WTC11 (cell line): ENCODE data around the gene ZC3H12C. TPM values are rescaled to one million over a fixed set of nuclear protein-coding genes. Genes with fewer than 3 reads are reported as not detected.

ENCODE experiments used
- ATAC-seq: fragments of 200-7000 bp; cut with Tn5 transposase; 2 replicates; pipeline ENCODE4 v1.10.0; 2021; ENCODE audit warnings: mild to moderate bottlenecking, moderate library complexity
- CTCF ChIA-PET: fragments of 300-600 bp; sonication (Branson Sonifier 250); formaldehyde crosslinking; loops from one replicate; lab custom pipeline; 2021; ENCODE audit warnings: antibody characterized with exemption; lab: Charles Lee
- POLR2A ChIA-PET: fragments of 350-600 bp; sonication (Branson Sonifier 250); formaldehyde crosslinking; loops from one replicate; lab custom pipeline; 2021; ENCODE audit warnings: antibody characterized with exemption; lab: Charles Lee
- DNase-seq: peaks from one replicate; pipeline ENCODE4 v3.0.0; 2021; ENCODE audit warnings: low spot score
- H3K27ac Mint-ChIP-seq: 2 replicates; pipeline ENCODE4 v1.8.0; 2021; ENCODE audit warnings: mixed read lengths
- H3K27me3 Mint-ChIP-seq: 2 replicates; pipeline ENCODE4 v1.8.0; 2021; ENCODE audit warnings: low read depth, mild to moderate bottlenecking, moderate library complexity, mixed read lengths
- H3K36me3 Mint-ChIP-seq: 2 replicates; pipeline ENCODE4 v1.8.0; 2021; ENCODE audit warnings: mixed read lengths
- H3K4me1 Mint-ChIP-seq: 2 replicates; pipeline ENCODE4 v1.8.0; 2022; ENCODE audit warnings: mixed read lengths
- H3K4me3 Mint-ChIP-seq: 2 replicates; pipeline ENCODE4 v1.8.0; 2021; ENCODE audit warnings: mild to moderate bottlenecking, moderate library complexity, mixed read lengths
- H3K9me3 Mint-ChIP-seq: 2 replicates; pipeline ENCODE4 v1.8.0; 2021; ENCODE audit warnings: mixed read lengths
- E2F4 ChIP-seq: sonication (generic); formaldehyde crosslinking; IDR thresholded peaks from 2 replicates; pipeline ENCODE4 v1.8.1; 2022; ENCODE audit warnings: low read depth, mild to moderate bottlenecking, moderate library complexity, missing genetic modification reagents, borderline replicate concordance
- E2F5 ChIP-seq: sonication (generic); formaldehyde crosslinking; IDR thresholded peaks from 2 replicates; pipeline ENCODE4 v1.8.1; 2022; ENCODE audit warnings: mild to moderate bottlenecking, moderate library complexity, missing genetic modification reagents
- ESRRA ChIP-seq: sonication (generic); formaldehyde crosslinking; IDR thresholded peaks from 2 replicates; pipeline ENCODE4 v1.8.1; 2022; ENCODE audit warnings: mild to moderate bottlenecking, missing genetic modification reagents, borderline replicate concordance
- ETV6 ChIP-seq: sonication (generic); formaldehyde crosslinking; IDR thresholded peaks from 2 replicates; pipeline ENCODE4 v1.8.1; 2022; ENCODE audit warnings: mild to moderate bottlenecking, missing genetic modification reagents
- HMGXB4 ChIP-seq: sonication (generic); formaldehyde crosslinking; IDR thresholded peaks from 2 replicates; pipeline ENCODE4 v1.8.1; 2023; ENCODE audit warnings: mild to moderate bottlenecking, moderate library complexity, missing genetic modification reagents
- IRF2 ChIP-seq: sonication (generic); formaldehyde crosslinking; IDR thresholded peaks from 2 replicates; pipeline ENCODE4 v1.8.0; 2022; ENCODE audit warnings: low read depth, missing genetic modification reagents, borderline replicate concordance
- JUN ChIP-seq: sonication (generic); formaldehyde crosslinking; IDR thresholded peaks from 2 replicates; pipeline ENCODE4 v1.8.0; 2023; ENCODE audit warnings: mild to moderate bottlenecking, missing genetic modification reagents
- KAT7 ChIP-seq: sonication (generic); formaldehyde crosslinking; IDR thresholded peaks from 2 replicates; pipeline ENCODE4 v1.8.1; 2023; ENCODE audit warnings: missing genetic modification reagents, mild to moderate bottlenecking, borderline replicate concordance
- MAX ChIP-seq: sonication (generic); formaldehyde crosslinking; IDR thresholded peaks from 2 replicates; pipeline ENCODE4 v1.8.0; 2022; ENCODE audit warnings: mild to moderate bottlenecking, missing genetic modification reagents
- MYBL2 ChIP-seq: sonication (generic); formaldehyde crosslinking; IDR thresholded peaks from 2 replicates; pipeline ENCODE4 v1.8.1; 2023; ENCODE audit warnings: mild to moderate bottlenecking, moderate library complexity, missing genetic modification reagents
- PREB ChIP-seq: sonication (generic); formaldehyde crosslinking; IDR thresholded peaks from 2 replicates; pipeline ENCODE4 v1.8.1; 2022; ENCODE audit warnings: mild to moderate bottlenecking, missing genetic modification reagents, moderate library complexity, borderline replicate concordance
- TEAD1 ChIP-seq: sonication (generic); formaldehyde crosslinking; IDR thresholded peaks from 2 replicates; pipeline ENCODE4 v1.8.0; 2022; ENCODE audit warnings: mild to moderate bottlenecking, missing genetic modification reagents
- ZMAT4 ChIP-seq: fragments of 250-450 bp; sonication (Bioruptor Pico); IDR thresholded peaks from 2 replicates; pipeline ENCODE4 v1.9.0; 2021; ENCODE audit warnings: mild to moderate bottlenecking
- ZNF219 ChIP-seq: sonication (generic); formaldehyde crosslinking; IDR thresholded peaks from 2 replicates; pipeline ENCODE4 v1.8.0; 2023; ENCODE audit warnings: missing genetic modification reagents, mild to moderate bottlenecking, borderline replicate concordance
- ZNF263 ChIP-seq: sonication (generic); formaldehyde crosslinking; IDR thresholded peaks from 2 replicates; pipeline ENCODE4 v1.8.1; 2022; ENCODE audit warnings: low read depth, mild to moderate bottlenecking, moderate library complexity, missing genetic modification reagents
- total RNA-seq: library from RNA; stranded (reverse); gene quantifications from 3 replicates; pipeline ENCODE4 v1.2.3, GENCODE V29; 2021
- TF ChIP-seq, protein P1 (sequence below): fragments of 250-450 bp; sonication (Bioruptor Pico); IDR thresholded peaks from 2 replicates; pipeline ENCODE4 v1.9.0; 2021; ENCODE audit warnings: moderate library complexity, mild to moderate bottlenecking, inconsistent platforms, borderline replicate concordance
- TF ChIP-seq, protein P2 (sequence below): sonication (generic); formaldehyde crosslinking; IDR thresholded peaks from 2 replicates; pipeline ENCODE4 v1.8.0; 2022; ENCODE audit warnings: missing genetic modification reagents
- TF ChIP-seq, protein P3 (sequence below): sonication (generic); formaldehyde crosslinking; IDR thresholded peaks from 2 replicates; pipeline ENCODE4 v1.8.1; 2023; ENCODE audit warnings: mild to moderate bottlenecking, missing genetic modification reagents, moderate library complexity
- TF ChIP-seq, protein P4 (sequence below): sonication (generic); formaldehyde crosslinking; IDR thresholded peaks from 2 replicates; pipeline ENCODE4 v1.8.0; 2022; ENCODE audit warnings: mild to moderate bottlenecking, missing genetic modification reagents
- TF ChIP-seq, protein P5 (sequence below): sonication (generic); formaldehyde crosslinking; IDR thresholded peaks from 2 replicates; pipeline ENCODE4 v1.8.0; 2022; ENCODE audit warnings: mild to moderate bottlenecking, missing genetic modification reagents

The ZC3H12C gene
- total RNA-seq, 1 experiment from 2014 or later: 2.4 TPM

DNA sequence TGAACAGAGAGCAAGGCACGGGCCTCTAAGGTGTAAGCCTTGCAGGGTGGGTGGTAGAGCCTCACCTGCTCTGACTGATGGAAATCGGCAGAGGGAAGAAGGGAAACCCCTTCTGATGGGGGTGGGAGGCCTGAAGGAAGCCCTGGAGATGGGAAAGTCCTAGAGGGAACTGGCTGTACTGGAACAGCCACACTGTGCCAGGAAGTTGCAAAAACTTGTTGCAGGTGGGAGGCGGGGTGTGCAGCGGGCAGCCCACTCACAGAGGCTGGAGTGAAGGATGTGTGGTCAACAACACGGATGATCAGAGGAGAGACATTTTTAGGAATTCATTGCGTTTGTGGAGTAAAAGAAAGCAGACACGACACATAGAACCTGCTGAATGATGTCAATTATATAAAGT is 91.3 kb downstream of the ZC3H12C start:
- ChIA-PET CTCF (no interaction called here), POLR2A (no interaction called here)
- DNase-seq (no peak), ATAC-seq (no peak)
- H3K27me3 Mint-ChIP-seq: peaks cover 4% of the 10 kb centered on the region; the same call in 1 of the 2 replicates
- no peaks in the 10 kb centered on the region for H3K9me3 Mint-ChIP-seq
- no peaks in the 10 kb centered on the region for H3K36me3 Mint-ChIP-seq
- H3K27ac Mint-ChIP-seq: no peak overlapping the region
- H3K4me3 Mint-ChIP-seq: no peak overlapping the region
- TF ChIP-seq, protein P1, sequence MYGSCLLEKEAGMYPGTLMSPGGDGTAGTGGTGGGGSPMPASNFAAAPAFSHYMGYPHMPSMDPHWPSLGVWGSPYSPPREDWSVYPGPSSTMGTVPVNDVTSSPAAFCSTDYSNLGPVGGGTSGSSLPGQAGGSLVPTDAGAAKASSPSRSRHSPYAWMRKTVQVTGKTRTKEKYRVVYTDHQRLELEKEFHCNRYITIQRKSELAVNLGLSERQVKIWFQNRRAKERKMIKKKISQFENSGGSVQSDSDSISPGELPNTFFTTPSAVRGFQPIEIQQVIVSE (CRISPR knock-in tag): no peak
- TF ChIP-seq ZNF219 (no peak), HMGXB4 (no peak), MYBL2 (CRISPR knock-in tag) (no peak), E2F5 (CRISPR knock-in tag) (no peak), JUN (CRISPR knock-in tag) (no peak), MAX (CRISPR knock-in tag) (no peak), ETV6 (CRISPR knock-in tag) (no peak), KAT7 (CRISPR knock-in tag) (no peak), ZMAT4 (CRISPR knock-in tag) (no peak), E2F4 (CRISPR knock-in tag) (no peak), ESRRA (CRISPR knock-in tag) (no peak), TEAD1 (CRISPR knock-in tag) (no peak), IRF2 (CRISPR knock-in tag) (no peak), PREB (CRISPR knock-in tag) (no peak), ZNF263 (no peak)
- TF ChIP-seq, protein P2, sequence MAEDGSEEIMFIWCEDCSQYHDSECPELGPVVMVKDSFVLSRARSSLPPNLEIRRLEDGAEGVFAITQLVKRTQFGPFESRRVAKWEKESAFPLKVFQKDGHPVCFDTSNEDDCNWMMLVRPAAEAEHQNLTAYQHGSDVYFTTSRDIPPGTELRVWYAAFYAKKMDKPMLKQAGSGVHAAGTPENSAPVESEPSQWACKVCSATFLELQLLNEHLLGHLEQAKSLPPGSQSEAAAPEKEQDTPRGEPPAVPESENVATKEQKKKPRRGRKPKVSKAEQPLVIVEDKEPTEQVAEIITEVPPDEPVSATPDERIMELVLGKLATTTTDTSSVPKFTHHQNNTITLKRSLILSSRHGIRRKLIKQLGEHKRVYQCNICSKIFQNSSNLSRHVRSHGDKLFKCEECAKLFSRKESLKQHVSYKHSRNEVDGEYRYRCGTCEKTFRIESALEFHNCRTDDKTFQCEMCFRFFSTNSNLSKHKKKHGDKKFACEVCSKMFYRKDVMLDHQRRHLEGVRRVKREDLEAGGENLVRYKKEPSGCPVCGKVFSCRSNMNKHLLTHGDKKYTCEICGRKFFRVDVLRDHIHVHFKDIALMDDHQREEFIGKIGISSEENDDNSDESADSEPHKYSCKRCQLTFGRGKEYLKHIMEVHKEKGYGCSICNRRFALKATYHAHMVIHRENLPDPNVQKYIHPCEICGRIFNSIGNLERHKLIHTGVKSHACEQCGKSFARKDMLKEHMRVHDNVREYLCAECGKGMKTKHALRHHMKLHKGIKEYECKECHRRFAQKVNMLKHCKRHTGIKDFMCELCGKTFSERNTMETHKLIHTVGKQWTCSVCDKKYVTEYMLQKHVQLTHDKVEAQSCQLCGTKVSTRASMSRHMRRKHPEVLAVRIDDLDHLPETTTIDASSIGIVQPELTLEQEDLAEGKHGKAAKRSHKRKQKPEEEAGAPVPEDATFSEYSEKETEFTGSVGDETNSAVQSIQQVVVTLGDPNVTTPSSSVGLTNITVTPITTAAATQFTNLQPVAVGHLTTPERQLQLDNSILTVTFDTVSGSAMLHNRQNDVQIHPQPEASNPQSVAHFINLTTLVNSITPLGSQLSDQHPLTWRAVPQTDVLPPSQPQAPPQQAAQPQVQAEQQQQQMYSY (CRISPR knock-in tag): no peak
- TF ChIP-seq, protein P3, sequence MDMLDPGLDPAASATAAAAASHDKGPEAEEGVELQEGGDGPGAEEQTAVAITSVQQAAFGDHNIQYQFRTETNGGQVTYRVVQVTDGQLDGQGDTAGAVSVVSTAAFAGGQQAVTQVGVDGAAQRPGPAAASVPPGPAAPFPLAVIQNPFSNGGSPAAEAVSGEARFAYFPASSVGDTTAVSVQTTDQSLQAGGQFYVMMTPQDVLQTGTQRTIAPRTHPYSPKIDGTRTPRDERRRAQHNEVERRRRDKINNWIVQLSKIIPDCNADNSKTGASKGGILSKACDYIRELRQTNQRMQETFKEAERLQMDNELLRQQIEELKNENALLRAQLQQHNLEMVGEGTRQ (CRISPR knock-in tag): no peak
- TF ChIP-seq, protein P4, sequence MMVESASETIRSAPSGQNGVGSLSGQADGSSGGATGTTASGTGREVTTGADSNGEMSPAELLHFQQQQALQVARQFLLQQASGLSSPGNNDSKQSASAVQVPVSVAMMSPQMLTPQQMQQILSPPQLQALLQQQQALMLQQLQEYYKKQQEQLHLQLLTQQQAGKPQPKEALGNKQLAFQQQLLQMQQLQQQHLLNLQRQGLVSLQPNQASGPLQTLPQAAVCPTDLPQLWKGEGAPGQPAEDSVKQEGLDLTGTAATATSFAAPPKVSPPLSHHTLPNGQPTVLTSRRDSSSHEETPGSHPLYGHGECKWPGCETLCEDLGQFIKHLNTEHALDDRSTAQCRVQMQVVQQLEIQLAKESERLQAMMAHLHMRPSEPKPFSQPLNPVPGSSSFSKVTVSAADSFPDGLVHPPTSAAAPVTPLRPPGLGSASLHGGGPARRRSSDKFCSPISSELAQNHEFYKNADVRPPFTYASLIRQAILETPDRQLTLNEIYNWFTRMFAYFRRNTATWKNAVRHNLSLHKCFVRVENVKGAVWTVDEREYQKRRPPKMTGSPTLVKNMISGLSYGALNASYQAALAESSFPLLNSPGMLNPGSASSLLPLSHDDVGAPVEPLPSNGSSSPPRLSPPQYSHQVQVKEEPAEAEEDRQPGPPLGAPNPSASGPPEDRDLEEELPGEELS: no peak
- TF ChIP-seq, protein P5, sequence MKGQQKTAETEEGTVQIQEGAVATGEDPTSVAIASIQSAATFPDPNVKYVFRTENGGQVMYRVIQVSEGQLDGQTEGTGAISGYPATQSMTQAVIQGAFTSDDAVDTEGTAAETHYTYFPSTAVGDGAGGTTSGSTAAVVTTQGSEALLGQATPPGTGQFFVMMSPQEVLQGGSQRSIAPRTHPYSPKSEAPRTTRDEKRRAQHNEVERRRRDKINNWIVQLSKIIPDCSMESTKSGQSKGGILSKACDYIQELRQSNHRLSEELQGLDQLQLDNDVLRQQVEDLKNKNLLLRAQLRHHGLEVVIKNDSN (CRISPR knock-in tag): no peak
- peaks cover 27% of the 10 kb centered on the region for H3K4me1 Mint-ChIP-seq
